Body of pancreas (tissue), 4 donors: Measurements from ENCODE around the gene KLRF2.

ENCODE experiments used
- CTCF ChIP-seq, 7 experiments: fragments of 450-650 bp in 4 of 7; fragments of 200-600 bp in 3 of 7; sonication (generic) in 3 of 7; IDR thresholded peaks; one replicate each; pipeline ENCODE4 v1.5.1; 2016 to 2019; ENCODE audit warnings: antibody characterized with exemption in 7 of 7
- POLR2A ChIP-seq, 3 donors: fragments of 450-650 bp; IDR thresholded peaks; one replicate each; pipeline ENCODE4 v1.6.1; 2016; ENCODE audit warnings: antibody characterized with exemption in 3 of 3, mild to moderate bottlenecking in 2 of 3

DNA sequence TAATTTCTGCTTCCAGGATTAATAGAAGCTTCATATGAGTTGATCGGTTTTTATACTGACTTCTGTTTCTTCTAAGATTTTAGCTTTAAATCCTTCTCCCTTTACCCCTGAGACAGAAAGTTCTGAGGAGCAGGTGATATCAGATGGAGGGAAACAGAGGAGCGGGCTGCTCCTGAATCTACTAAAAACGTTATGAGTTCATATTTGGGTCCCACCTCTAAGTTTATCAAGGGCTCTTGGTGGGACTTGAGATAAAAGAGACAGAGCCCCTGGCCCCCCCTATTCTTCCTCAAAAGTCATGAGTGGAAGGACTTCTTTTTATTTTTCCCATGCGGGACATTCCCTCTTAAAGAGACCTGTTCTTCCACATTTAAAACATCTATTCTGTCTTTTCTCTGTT, 27.1 kb downstream of the KLRF2 start:
- no peak for TF ChIP-seq CTCF (IDR thresholded peaks at IDR 0.05)
- no peak for TF ChIP-seq POLR2A (IDR thresholded peaks at IDR 0.05)
